NOMO-1 treated with dmso at 0.1 percent for 144 hours (cell line): Measurements from ENCODE around the gene VAV2.
"Not testable (repeated sequence)": the region's sequence is repeated elsewhere in the genome, so short reads cannot be mapped to it uniquely, and the experiment has no call there.

Experiments used
- DNase-seq: peaks from one replicate; lab custom pipeline; 2025; ENCODE audit not compliant: unreplicated experiment; lab: John Stamatoyannopoulos, UW

The VAV2 gene

GRCh38 chr9:133778336-133779013, 213.6 kb downstream of the VAV2 start:
- DNase-seq, result no peak

GRCh38 chr9:133777871-133778270, 214.3 kb downstream of the VAV2 start:
- DNase-seq, result no peak

GRCh38 chr9:133777068-133777791, 214.9 kb downstream of the VAV2 start:
- DNase-seq, result no peak

- DNase-seq, result no peak
Measured at GRCh38 chr9:133775951-133776905, 215.9 kb downstream of the VAV2 start.

GRCh38 chr9:133775291-133775690, 216.8 kb downstream of the VAV2 start:
- DNase-seq, result no peak

- no peak for DNase-seq
Measured at GRCh38 chr9:133774799-133775198, 217.3 kb downstream of the VAV2 start.

GRCh38 chr9:133773889-133774655, 218.1 kb downstream of the VAV2 start:
- DNase-seq, result no peak

GRCh38 chr9:133772581-133772980, 219.5 kb downstream of the VAV2 start:
- DNase-seq, result no peak

GRCh38 chr9:133771486-133772482, 220.3 kb downstream of the VAV2 start:
- no peak for DNase-seq

GRCh38 chr9:133770076-133770777, 221.9 kb downstream of the VAV2 start:
- DNase-seq, result no peak

- DNase-seq, result no peak
Measured at GRCh38 chr9:133769511-133770075, 222.5 kb downstream of the VAV2 start.

GRCh38 chr9:133768859-133769510, 223.1 kb downstream of the VAV2 start:
- no peak for DNase-seq

GRCh38 chr9:133768371-133768858, 223.7 kb downstream of the VAV2 start:
- no peak for DNase-seq

- no peak for DNase-seq
Measured at GRCh38 chr9:133767625-133768024, 224.5 kb downstream of the VAV2 start.

- no peak for DNase-seq
Measured at GRCh38 chr9:133767008-133767407, 225.1 kb downstream of the VAV2 start.

GRCh38 chr9:133766234-133766633, 225.9 kb downstream of the VAV2 start:
- DNase-seq, result not testable (repeated sequence)

- DNase-seq, result no peak
Measured at GRCh38 chr9:133763272-133764183, 228.6 kb downstream of the VAV2 start.
